HepG2 (cell line): ENCODE results near the gene CHRNG. TPM values are rescaled to one million over a fixed set of nuclear protein-coding genes. Genes with fewer than 3 reads are reported as not detected.

Experiments
- CHD2 ChIP-seq: IDR thresholded peaks from 2 replicates; pipeline ENCODE4 v1.6.1; 2011; ENCODE audit warnings: low read depth, low read length, improper control_type of control experiment
- FOXO1 ChIP-seq: sonication (generic); formaldehyde crosslinking; IDR thresholded peaks from 2 replicates; pipeline ENCODE4 v1.4.0; 2020; ENCODE audit warnings: missing genetic modification reagents
- PCBP2 ChIP-seq: fragments of 200-400 bp; formaldehyde crosslinking; optimal IDR thresholded peaks from 2 replicates; pipeline ENCODE3; 2018; ENCODE audit warnings: low read length, low read depth; ENCODE audit not compliant: poor library complexity, severe bottlenecking
- SALL1 ChIP-seq: sonication (generic); formaldehyde crosslinking; IDR thresholded peaks from 2 replicates; pipeline ENCODE4 v1.8.0; 2022; ENCODE audit warnings: mild to moderate bottlenecking, missing genetic modification reagents
- SP5 ChIP-seq: IDR thresholded peaks from 2 replicates; pipeline ENCODE4 v1.6.1; 2016; ENCODE audit warnings: low read depth, borderline replicate concordance
- ZFP36L1 ChIP-seq: sonication (generic); formaldehyde crosslinking; IDR thresholded peaks from 2 replicates; pipeline ENCODE4 v1.8.0; 2022; ENCODE audit warnings: mild to moderate bottlenecking, missing genetic modification reagents, moderate library complexity
- ZNF33B ChIP-seq: sonication (generic); formaldehyde crosslinking; IDR thresholded peaks from 2 replicates; pipeline ENCODE4 v1.5.1; 2020; ENCODE audit warnings: mild to moderate bottlenecking, missing genetic modification reagents
- ZNF362 ChIP-seq: sonication (generic); formaldehyde crosslinking; IDR thresholded peaks from 2 replicates; pipeline ENCODE4 v1.4.0; 2020; ENCODE audit warnings: missing genetic modification reagents, mild to moderate bottlenecking, borderline replicate concordance
- ZNF563 ChIP-seq: sonication (generic); formaldehyde crosslinking; IDR thresholded peaks from 2 replicates; pipeline ENCODE4 v1.8.0; 2022; ENCODE audit warnings: mild to moderate bottlenecking, moderate library complexity, missing genetic modification reagents
- ZNF670 ChIP-seq: sonication (generic); formaldehyde crosslinking; IDR thresholded peaks from 2 replicates; pipeline ENCODE4 v1.8.0; 2022; ENCODE audit warnings: mild to moderate bottlenecking, missing genetic modification reagents, borderline replicate concordance
- ZXDC ChIP-seq: sonication (generic); formaldehyde crosslinking; IDR thresholded peaks from 2 replicates; pipeline ENCODE4 v1.5.0; 2020; ENCODE audit warnings: mild to moderate bottlenecking, missing genetic modification reagents
- polyA plus RNA-seq, 8 experiments: library from polyadenylated mRNA; depleted of rRNA in 3 of 8; stranded (reverse) in 7 of 8; unstranded in 1 of 8; fragments of >200 nt; fragmentation: Illumina TruSeq in 4 of 8; extraction: Trizol in 4 of 8; gene quantifications; 2 replicates each; pipeline versions ENCODE4 v1.2.1 to v1.2.3, GENCODE V29; 2011 to 2016; ENCODE audit warnings: low read depth in 4 of 8, missing spikeins in 1 of 8, mixed read lengths in 1 of 8; ENCODE audit not compliant: insufficient read depth in 1 of 8
- total RNA-seq, 5 experiments: library from RNA; depleted of rRNA; stranded (reverse); fragments of >200 nt; fragmentation: Illumina TruSeq; extraction: Trizol; gene quantifications; 2 replicates each; pipeline ENCODE4 v1.2.3, GENCODE V29; 2016; ENCODE audit warnings: low read depth in 1 of 5
- TF ChIP-seq, protein P1 (sequence below), 2 experiments: sonication (generic) in 1 of 2; formaldehyde crosslinking in 1 of 2; IDR thresholded peaks; 2 replicates each; pipeline versions ENCODE4 v1.6.1 to v1.9.0; 2014 to 2022; ENCODE audit warnings: antibody characterized with exemption in 1 of 2, borderline replicate concordance in 1 of 2, inconsistent platforms in 1 of 2, low read depth in 1 of 2, missing genetic modification reagents in 1 of 2
- TF ChIP-seq, protein P2 (sequence below): sonication (generic); formaldehyde crosslinking; IDR thresholded peaks from 2 replicates; pipeline ENCODE4 v1.4.0; 2020; ENCODE audit warnings: mild to moderate bottlenecking, low read depth, missing genetic modification reagents
- TF ChIP-seq, protein P3 (sequence below): sonication (generic); formaldehyde crosslinking; IDR thresholded peaks from 2 replicates; pipeline ENCODE4 v1.4.0; 2020; ENCODE audit warnings: missing genetic modification reagents

CHRNG gene
- total and polyA plus RNA-seq, 2 of the 13 experiments (the other 11 are each of a cell fraction or from before 2014, with no cell fraction given): not detected

DNA sequence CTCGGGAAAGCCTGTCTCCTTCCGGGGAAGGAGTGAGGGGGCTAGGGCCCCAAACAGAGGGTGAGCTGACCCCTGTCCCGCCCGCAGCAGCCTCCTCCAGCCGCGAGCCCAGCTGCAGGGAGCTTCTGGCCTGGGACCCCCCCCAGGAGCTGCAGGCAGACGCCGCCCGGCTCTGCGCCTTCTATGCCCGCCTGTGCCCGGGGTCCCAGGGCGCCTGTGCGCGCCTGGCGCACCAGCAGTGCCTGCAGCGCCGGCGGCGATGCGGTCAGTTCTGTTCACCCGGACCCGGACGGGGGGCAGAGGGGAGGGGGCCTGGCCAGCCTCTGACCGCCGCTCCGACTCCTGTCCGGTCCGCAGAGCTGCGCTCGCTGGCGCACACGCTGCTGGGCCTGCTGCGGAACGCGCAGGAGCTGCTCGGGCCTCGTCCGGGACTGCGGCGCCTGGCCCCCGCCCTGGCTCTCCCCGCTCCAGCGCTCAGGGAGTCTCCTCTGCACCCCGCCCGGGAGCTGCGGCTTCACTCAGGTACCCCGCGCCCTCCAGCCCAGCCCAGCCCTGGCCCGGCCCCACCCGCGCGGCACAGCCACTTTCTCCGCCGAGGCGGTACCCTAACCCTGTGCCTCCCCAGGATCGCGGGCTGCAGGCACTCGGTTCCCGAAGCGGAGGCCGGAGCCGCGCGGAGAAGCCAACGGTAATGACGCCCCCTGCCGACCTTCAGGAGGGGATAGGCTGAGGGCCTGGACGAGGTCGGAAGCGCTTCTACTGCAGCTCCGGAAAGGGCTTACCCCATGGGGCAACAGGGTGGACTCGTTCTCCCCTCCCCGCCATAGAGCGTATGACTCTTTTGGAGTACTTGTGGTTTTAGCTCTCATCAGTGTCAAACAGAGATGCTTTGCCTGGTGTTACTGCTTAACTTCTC is 15.6 kb upstream of the CHRNG start (continued):
- TF ChIP-seq, protein P1, sequence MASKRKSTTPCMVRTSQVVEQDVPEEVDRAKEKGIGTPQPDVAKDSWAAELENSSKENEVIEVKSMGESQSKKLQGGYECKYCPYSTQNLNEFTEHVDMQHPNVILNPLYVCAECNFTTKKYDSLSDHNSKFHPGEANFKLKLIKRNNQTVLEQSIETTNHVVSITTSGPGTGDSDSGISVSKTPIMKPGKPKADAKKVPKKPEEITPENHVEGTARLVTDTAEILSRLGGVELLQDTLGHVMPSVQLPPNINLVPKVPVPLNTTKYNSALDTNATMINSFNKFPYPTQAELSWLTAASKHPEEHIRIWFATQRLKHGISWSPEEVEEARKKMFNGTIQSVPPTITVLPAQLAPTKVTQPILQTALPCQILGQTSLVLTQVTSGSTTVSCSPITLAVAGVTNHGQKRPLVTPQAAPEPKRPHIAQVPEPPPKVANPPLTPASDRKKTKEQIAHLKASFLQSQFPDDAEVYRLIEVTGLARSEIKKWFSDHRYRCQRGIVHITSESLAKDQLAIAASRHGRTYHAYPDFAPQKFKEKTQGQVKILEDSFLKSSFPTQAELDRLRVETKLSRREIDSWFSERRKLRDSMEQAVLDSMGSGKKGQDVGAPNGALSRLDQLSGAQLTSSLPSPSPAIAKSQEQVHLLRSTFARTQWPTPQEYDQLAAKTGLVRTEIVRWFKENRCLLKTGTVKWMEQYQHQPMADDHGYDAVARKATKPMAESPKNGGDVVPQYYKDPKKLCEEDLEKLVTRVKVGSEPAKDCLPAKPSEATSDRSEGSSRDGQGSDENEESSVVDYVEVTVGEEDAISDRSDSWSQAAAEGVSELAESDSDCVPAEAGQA (IDR thresholded peaks at IDR 0.05; ENCODE audit: low read depth): no peak; the same call in 1 of the 2 replicates
- TF ChIP-seq, protein P1 (CRISPR knock-in tag; IDR thresholded peaks at IDR 0.05; ENCODE audit: borderline replicate concordance): no peak
- TF ChIP-seq, protein P2, sequence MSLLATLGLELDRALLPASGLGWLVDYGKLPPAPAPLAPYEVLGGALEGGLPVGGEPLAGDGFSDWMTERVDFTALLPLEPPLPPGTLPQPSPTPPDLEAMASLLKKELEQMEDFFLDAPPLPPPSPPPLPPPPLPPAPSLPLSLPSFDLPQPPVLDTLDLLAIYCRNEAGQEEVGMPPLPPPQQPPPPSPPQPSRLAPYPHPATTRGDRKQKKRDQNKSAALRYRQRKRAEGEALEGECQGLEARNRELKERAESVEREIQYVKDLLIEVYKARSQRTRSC (CRISPR knock-in tag): no peak
- TF ChIP-seq CHD2: no peak
- TF ChIP-seq ZXDC (CRISPR knock-in tag): no peak
- TF ChIP-seq ZFP36L1: 0 out of 2 replicates have a peak, but pooled peaks have one; percentile 26
- TF ChIP-seq ZNF563 (CRISPR knock-in tag): no peak
- no peak for TF ChIP-seq ZNF33B (CRISPR knock-in tag)
- TF ChIP-seq, protein P3, sequence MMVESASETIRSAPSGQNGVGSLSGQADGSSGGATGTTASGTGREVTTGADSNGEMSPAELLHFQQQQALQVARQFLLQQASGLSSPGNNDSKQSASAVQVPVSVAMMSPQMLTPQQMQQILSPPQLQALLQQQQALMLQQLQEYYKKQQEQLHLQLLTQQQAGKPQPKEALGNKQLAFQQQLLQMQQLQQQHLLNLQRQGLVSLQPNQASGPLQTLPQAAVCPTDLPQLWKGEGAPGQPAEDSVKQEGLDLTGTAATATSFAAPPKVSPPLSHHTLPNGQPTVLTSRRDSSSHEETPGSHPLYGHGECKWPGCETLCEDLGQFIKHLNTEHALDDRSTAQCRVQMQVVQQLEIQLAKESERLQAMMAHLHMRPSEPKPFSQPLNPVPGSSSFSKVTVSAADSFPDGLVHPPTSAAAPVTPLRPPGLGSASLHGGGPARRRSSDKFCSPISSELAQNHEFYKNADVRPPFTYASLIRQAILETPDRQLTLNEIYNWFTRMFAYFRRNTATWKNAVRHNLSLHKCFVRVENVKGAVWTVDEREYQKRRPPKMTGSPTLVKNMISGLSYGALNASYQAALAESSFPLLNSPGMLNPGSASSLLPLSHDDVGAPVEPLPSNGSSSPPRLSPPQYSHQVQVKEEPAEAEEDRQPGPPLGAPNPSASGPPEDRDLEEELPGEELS: no peak
- TF ChIP-seq ZNF670 (CRISPR knock-in tag): no peak
- no peak for TF ChIP-seq PCBP2
- no peak for TF ChIP-seq ZNF362 (CRISPR knock-in tag)
- TF ChIP-seq SALL1 (CRISPR knock-in tag): peak; percentile 41; the same call in 1 of the 2 replicates
- no peak for TF ChIP-seq SP5 (CRISPR knock-in tag)
- TF ChIP-seq FOXO1: no peak
